Transverse colon (tissue), 4 donors: ENCODE measurements around the gene KCNJ10. TPM values are rescaled to one million over a fixed set of nuclear protein-coding genes. Genes with fewer than 3 reads are reported as not detected.
A peak's percentile ranks its signal among the peaks of the same experiment; 100 is the strongest.

Source experiments
- DNase-seq: peaks from one replicate; pipeline ENCODE4 v3.0.0-alpha.2; 2019
- H3K27ac ChIP-seq, 4 donors: fragments of 200-600 bp; sonication (generic); 2 replicates each; pipeline ENCODE4 v1.5.1; 2016 to 2018; ENCODE audit warnings: inconsistent platforms in 4 of 4
- H3K27me3 ChIP-seq: fragments of 200-600 bp; sonication (generic); 2 replicates; pipeline ENCODE4 v1.5.1; 2017; ENCODE audit warnings: inconsistent platforms
- H3K36me3 ChIP-seq, 4 donors: fragments of 200-600 bp; sonication (generic); 2 replicates each; pipeline ENCODE4 v1.5.1; 2017 to 2019; ENCODE audit warnings: inconsistent platforms in 4 of 4
- H3K4me1 ChIP-seq, 4 donors: fragments of 200-600 bp; sonication (generic); 2 replicates each; pipeline ENCODE4 v1.5.1; 2017 to 2020; ENCODE audit warnings: inconsistent platforms in 4 of 4
- H3K4me3 ChIP-seq, 4 donors: fragments of 200-600 bp; sonication (generic); 1 replicate in 1 of 4; 2 replicates in 3 of 4; pipeline versions ENCODE4 v1.5.1 to v1.6.1; 2017 to 2019; ENCODE audit warnings: inconsistent platforms in 4 of 4
- H3K9me3 ChIP-seq, 2 donors: fragments of 200-600 bp; sonication (generic); 2 replicates each; pipeline ENCODE4 v1.5.1; 2017 to 2019; ENCODE audit warnings: inconsistent platforms in 2 of 2
- CTCF ChIP-seq, 5 experiments: fragments of 200-600 bp in 3 of 5; fragments of 450-650 bp in 2 of 5; sonication (generic) in 3 of 5; IDR thresholded peaks; 1 replicate in 2 of 5; 2 replicates in 3 of 5; pipeline ENCODE4 v1.5.1; 2016 to 2017; ENCODE audit warnings: antibody characterized with exemption in 5 of 5, inconsistent platforms in 3 of 5, mild to moderate bottlenecking in 2 of 5, moderate library complexity in 1 of 5
- EP300 ChIP-seq: sonication (generic); formaldehyde crosslinking; IDR thresholded peaks from one replicate; pipeline ENCODE4 v1.6.1; 2017; ENCODE audit warnings: antibody characterized with exemption, low read depth
- POLR2A ChIP-seq: fragments of 450-650 bp; IDR thresholded peaks from one replicate; pipeline ENCODE4 v1.6.1; 2016; ENCODE audit warnings: antibody characterized with exemption, mild to moderate bottlenecking, moderate library complexity
- POLR2AphosphoS5 ChIP-seq, 3 donors: sonication (generic); formaldehyde crosslinking; IDR thresholded peaks; one replicate each; pipeline ENCODE4 v1.6.1; 2016; ENCODE audit warnings: antibody characterized with exemption in 3 of 3
- WGBS, 2 donors: methylation state at CpG; one replicate each; pipeline ENCODE4 v1.1.5; 2018; ENCODE audit warnings: low coverage in 1 of 2; 5-methylcytosine and 5-hydroxymethylcytosine counted together
- in situ Hi-C, 4 donors: fragments of 200-750 bp; cut with MboI; loops; one replicate each; pipeline versions ENCODE4 v1.15.0 to v1.15.1; 2017; ENCODE audit warnings: low sequenced_read_pairs in 3 of 4, low pct_ligation_motif_present in 1 of 4, low pct_unique_long_range_greater_than_20kb in 1 of 4
- intact Hi-C: fragments of 100-400 bp; cut with DNase I; formaldehyde crosslinking; loops from one replicate; pipeline ENCODE4 v1.15.1; 2023; ENCODE audit warnings: low total_unique reads
- total RNA-seq, 4 donors: library from RNA; depleted of rRNA; stranded (reverse); fragments of >200 nt; gene quantifications; one replicate each; pipeline ENCODE4 v1.1.0, GENCODE V29; 2016

The KCNJ10 gene
- total RNA-seq, 4 donors from 2014 or later: not detected

- Histone ChIP-seq H3K27me3 (peaks cover 4% of the 10 kb centered on the region), H3K4me1 (peaks cover 0 to 16% (median 5%) of the 10 kb centered on the region in 4 donors), H3K27ac (no peak overlapping the region), H3K4me3 (no peak overlapping the region), H3K9me3 (no peaks in the 10 kb centered on the region), H3K36me3 (no peaks in the 10 kb centered on the region)
- WGBS, 2 donors: 94% methylated on average over 1 of the region's 1 CpG; no CpG with 5 or more reads in 1 of the 2 donors
- in situ Hi-C loops (no loop called here), intact Hi-C loops (loop anchor here (10.0 kb wide), 1 partner anchor 87 kb away; the partner anchor contains the start of gene CASQ1)
- no peak for DNase-seq
- TF ChIP-seq CTCF (IDR thresholded peaks at IDR 0.05): no peak
- TF ChIP-seq POLR2AphosphoS5 (IDR thresholded peaks at IDR 0.05): no peak
- no peak for TF ChIP-seq POLR2A
- no peak for TF ChIP-seq EP300
These were observed 37.6 kb upstream of the KCNJ10 start for GRCh38 chr1:160107512-160107911.

DNA sequence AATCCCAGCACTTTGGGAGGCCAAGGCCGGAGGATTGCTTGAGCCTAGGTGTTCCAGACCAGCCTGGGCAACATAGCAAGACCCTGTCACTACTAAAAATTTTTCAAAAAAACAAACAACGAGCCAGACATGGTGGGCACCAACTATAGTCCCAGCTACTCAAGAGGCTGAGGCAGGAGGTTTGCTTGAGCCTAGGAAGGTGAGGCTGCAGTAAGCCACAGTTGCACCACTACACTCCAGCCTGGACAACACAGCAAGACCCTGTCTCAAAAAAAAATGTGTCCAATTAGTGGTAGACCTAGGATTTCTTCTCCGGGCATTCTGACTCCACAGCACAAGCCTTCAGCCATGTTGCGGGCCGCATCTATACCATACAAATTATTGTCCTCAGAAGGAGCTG is 35.2 kb upstream of the KCNJ10 start:
- Histone ChIP-seq H3K4me3 (no peak overlapping the region), H3K27ac (no peak overlapping the region), H3K9me3 (no peaks in the 10 kb centered on the region), H3K27me3 (peaks cover 4% of the 10 kb centered on the region), H3K4me1 (peaks cover 6 to 32% (median 13%) of the 10 kb centered on the region in 4 donors), H3K36me3 (no peaks in the 10 kb centered on the region)
- TF ChIP-seq POLR2A (no peak), EP300 (no peak), CTCF (IDR thresholded peaks at IDR 0.05) (no peak), POLR2AphosphoS5 (IDR thresholded peaks at IDR 0.05) (no peak)
- WGBS, 2 donors: 94 to 100% methylated on average over 1 to 5 of the region's 5 CpGs
- no peak for DNase-seq
- in situ Hi-C loops: no loop called here
- intact Hi-C loops: loop anchor here (10.0 kb wide), 1 partner anchor 90 kb away; the partner anchor contains the start of gene CASQ1

GRCh38 chr1:160104486-160104885 is 34.5 kb upstream of the KCNJ10 start:
- in situ Hi-C loops (no loop called here), intact Hi-C loops (loop anchor here (10.0 kb wide), 1 partner anchor 90 kb away; the partner anchor contains the start of gene CASQ1)
- Histone ChIP-seq H3K9me3 (no peaks in the 10 kb centered on the region), H3K27me3 (peaks cover under 1% of the 10 kb centered on the region), H3K36me3 (no peaks in the 10 kb centered on the region), H3K27ac (peak overlapping the region; percentile 7 to 97 (median 64)), H3K4me1 (peaks cover 7 to 34% (median 14%) of the 10 kb centered on the region in 4 donors), H3K4me3 (no peak overlapping the region)
- TF ChIP-seq POLR2AphosphoS5 (IDR thresholded peaks at IDR 0.05) (no peak), CTCF (IDR thresholded peaks at IDR 0.05) (no peak), POLR2A (no peak), EP300 (no peak)
- WGBS, 2 donors: 60 to 69% methylated on average over 1 to 3 of the region's 3 CpGs
- DNase-seq: no peak

- no peaks in the 10 kb centered on the region for H3K9me3 ChIP-seq
- no peaks in the 10 kb centered on the region for H3K36me3 ChIP-seq
- H3K27ac ChIP-seq: peak overlapping the region; percentile 31 to 97 (median 82)
- H3K4me1 ChIP-seq: peaks cover 12 to 36% (median 16%) of the 10 kb centered on the region in 4 donors
- no peaks in the 10 kb centered on the region for H3K27me3 ChIP-seq
- intact Hi-C loops (loop anchor here (10.0 kb wide), 1 partner anchor 91 kb away; the partner anchor contains the start of gene CASQ1), in situ Hi-C loops (no loop called here)
- 70 to 78% methylated on average over 2 to 6 of the region's 6 CpGs for WGBS, 2 donors
- no peak for DNase-seq
- TF ChIP-seq POLR2AphosphoS5 (IDR thresholded peaks at IDR 0.05) (no peak), CTCF (IDR thresholded peaks at IDR 0.05) (no peak), EP300 (no peak), POLR2A (no peak)
- no peak overlapping the region for H3K4me3 ChIP-seq
These were observed 33.9 kb upstream of the KCNJ10 start for GRCh38 chr1:160103658-160104408.
